SK-N-SH treated with all-trans-retinoic acid at 6 μM for 48 hours (cell line): Measurements from ENCODE around the gene LTN1.
"Not testable (repeated sequence)": the region's sequence is repeated elsewhere in the genome, so short reads cannot be mapped to it uniquely, and the experiment has no call there.

Source experiments
- ATAC-seq: fragments of 200-7000 bp; cut with Tn5 transposase; 3 replicates; pipeline ENCODE4 v1.9.1; 2020; ENCODE audit warnings: mild to moderate bottlenecking, moderate library complexity
- ARNTL ChIP-seq: fragments of 450-650 bp; formaldehyde crosslinking; IDR thresholded peaks from 2 replicates; pipeline ENCODE4 v1.5.0; 2020; ENCODE audit warnings: low read depth, mild to moderate bottlenecking, moderate library complexity, borderline replicate concordance
- BACH2 ChIP-seq: fragments of 250-450 bp; sonication (Bioruptor Pico); IDR thresholded peaks from 2 replicates; pipeline ENCODE4 v1.9.0; 2021; ENCODE audit warnings: mild to moderate bottlenecking, borderline replicate concordance
- CREB5 ChIP-seq: fragments of 250-450 bp; sonication (Bioruptor Pico); IDR thresholded peaks from 2 replicates; pipeline ENCODE4 v1.5.1; 2020; ENCODE audit warnings: low read depth, mild to moderate bottlenecking, moderate library complexity
- CSDC2 ChIP-seq: fragments of 250-450 bp; sonication (Bioruptor Pico); IDR thresholded peaks from 2 replicates; pipeline ENCODE4 v1.5.0; 2020; ENCODE audit warnings: mild to moderate bottlenecking, moderate library complexity
- CSRNP3 ChIP-seq: fragments of 250-450 bp; sonication (Bioruptor Pico); IDR thresholded peaks from 2 replicates; pipeline ENCODE4 v1.5.1; 2021; ENCODE audit warnings: mild to moderate bottlenecking, moderate library complexity
- GLIS3 ChIP-seq: fragments of 250-450 bp; sonication (Bioruptor Pico); IDR thresholded peaks from 2 replicates; pipeline ENCODE4 v1.5.0; 2020; ENCODE audit warnings: mild to moderate bottlenecking, moderate library complexity
- ISL1 ChIP-seq: fragments of 250-450 bp; sonication (Bioruptor Pico); IDR thresholded peaks from 2 replicates; pipeline ENCODE4 v2.1.2; 2022; ENCODE audit warnings: mild to moderate bottlenecking, moderate library complexity
- OSR1 ChIP-seq: fragments of 250-450 bp; sonication (Bioruptor Pico); IDR thresholded peaks from 2 replicates; pipeline ENCODE4 v1.8.0; 2022; ENCODE audit warnings: moderate library complexity, mild to moderate bottlenecking, inconsistent platforms
- POU6F1 ChIP-seq: fragments of 250-450 bp; sonication (Bioruptor Pico); IDR thresholded peaks from 2 replicates; pipeline ENCODE4 v1.8.0; 2021; ENCODE audit warnings: low read depth, mild to moderate bottlenecking, moderate library complexity, borderline replicate concordance
- PPARA ChIP-seq: fragments of 250-450 bp; sonication (Bioruptor Pico); IDR thresholded peaks from 2 replicates; pipeline ENCODE4 v1.5.0; 2020; ENCODE audit warnings: mild to moderate bottlenecking, borderline replicate concordance
- RARB ChIP-seq: fragments of 250-450 bp; sonication (Bioruptor Pico); IDR thresholded peaks from 2 replicates; pipeline ENCODE4 v1.8.0; 2021; ENCODE audit warnings: mild to moderate bottlenecking, moderate library complexity
- SNAI2 ChIP-seq: fragments of 250-450 bp; sonication (Bioruptor Pico); IDR thresholded peaks from 2 replicates; pipeline ENCODE4 v1.5.0; 2020; ENCODE audit warnings: mild to moderate bottlenecking, moderate library complexity
- TCF4 ChIP-seq: fragments of 250-450 bp; sonication (Bioruptor Pico); IDR thresholded peaks from 2 replicates; pipeline ENCODE4 v1.8.0; 2021; ENCODE audit warnings: mild to moderate bottlenecking, moderate library complexity, borderline replicate concordance
- TOX ChIP-seq: fragments of 250-450 bp; sonication (Bioruptor Pico); IDR thresholded peaks from 2 replicates; pipeline ENCODE4 v1.8.0; 2021; ENCODE audit warnings: mild to moderate bottlenecking, moderate library complexity, borderline replicate concordance
- TSHZ2 ChIP-seq: fragments of 250-450 bp; sonication (Bioruptor Pico); IDR thresholded peaks from 2 replicates; pipeline ENCODE4 v1.5.0; 2020; ENCODE audit warnings: mild to moderate bottlenecking, moderate library complexity
- ZC3H10 ChIP-seq: fragments of 250-450 bp; sonication (Bioruptor Pico); IDR thresholded peaks from 2 replicates; pipeline ENCODE4 v1.5.1; 2021; ENCODE audit warnings: mild to moderate bottlenecking, moderate library complexity
- ZFP30 ChIP-seq: fragments of 450-650 bp; formaldehyde crosslinking; IDR thresholded peaks from 2 replicates; pipeline ENCODE4 v1.5.0; 2022; ENCODE audit warnings: mild to moderate bottlenecking, moderate library complexity
- ZNF565 ChIP-seq: fragments of 450-650 bp; formaldehyde crosslinking; conservative IDR thresholded peaks from 2 replicates; pipeline ENCODE4 v1.5.0; 2020; ENCODE audit warnings: low read depth, mild to moderate bottlenecking, moderate library complexity
- ZNF70 ChIP-seq: fragments of 450-650 bp; formaldehyde crosslinking; IDR thresholded peaks from 2 replicates; pipeline ENCODE4 v1.5.0; 2020; ENCODE audit warnings: mild to moderate bottlenecking, moderate library complexity
- TF ChIP-seq, protein P1 (sequence below): fragments of 250-450 bp; sonication (Bioruptor Pico); IDR thresholded peaks from 2 replicates; pipeline ENCODE4 v1.8.0; 2020; ENCODE audit warnings: mild to moderate bottlenecking, moderate library complexity, borderline replicate concordance

LTN1 gene

GRCh38 chr21:28932717-28933116 is 60.0 kb downstream of the LTN1 start:
- no peak for TF ChIP-seq ZC3H10 (CRISPR knock-in tag)
- TF ChIP-seq CREB5 (CRISPR knock-in tag): no peak
- TF ChIP-seq ZFP30 (CRISPR knock-in tag): no peak
- no peak for ATAC-seq

DNA sequence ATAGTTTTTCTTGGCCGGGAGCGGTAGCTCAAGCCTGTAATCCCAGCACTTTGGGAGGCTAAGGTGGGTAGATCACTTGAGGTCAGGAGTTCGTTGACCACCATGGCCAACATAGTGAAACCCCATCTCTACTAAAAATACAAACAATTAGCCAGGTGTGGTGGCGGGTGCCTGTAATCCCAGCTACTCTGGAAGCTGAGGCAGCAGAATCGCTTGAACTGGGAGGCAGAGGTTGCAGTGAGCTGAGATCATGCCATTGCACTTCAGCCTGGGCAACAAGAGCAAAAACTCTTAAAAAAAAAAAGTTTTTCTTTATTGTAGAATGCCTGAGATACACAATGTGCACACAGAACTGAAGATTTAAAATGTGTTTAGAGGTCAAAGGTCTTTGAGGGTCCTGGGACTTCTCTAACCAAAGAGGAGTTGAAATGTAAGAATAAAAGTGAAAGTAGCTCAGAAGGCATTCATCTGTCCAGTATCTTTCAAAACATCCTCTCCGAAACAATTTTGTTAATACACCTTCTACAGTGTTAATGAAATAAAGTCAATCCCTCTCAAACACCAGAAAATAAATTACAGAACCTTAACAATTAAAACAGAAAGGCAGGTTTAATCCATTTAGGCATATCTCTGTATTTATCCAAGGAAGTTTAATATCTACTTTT is 60.8 kb downstream of the LTN1 start:
- ATAC-seq: not testable (repeated sequence)

GRCh38 chr21:28928578-28929420 is 63.9 kb downstream of the LTN1 start:
- no peak for ATAC-seq
- TF ChIP-seq ISL1 (CRISPR knock-in tag): no peak; the same call in 1 of the 2 replicates
- no peak for TF ChIP-seq GLIS3 (CRISPR knock-in tag)
- no peak for TF ChIP-seq ZC3H10 (CRISPR knock-in tag)
- no peak for TF ChIP-seq ZFP30 (CRISPR knock-in tag)
- TF ChIP-seq ARNTL (CRISPR knock-in tag): no peak
- no peak for TF ChIP-seq TCF4 (CRISPR knock-in tag)

- TF ChIP-seq TOX (CRISPR knock-in tag): no peak
- no peak for TF ChIP-seq CSDC2 (CRISPR knock-in tag)
- TF ChIP-seq GLIS3 (CRISPR knock-in tag): no peak
- no peak for TF ChIP-seq CSRNP3
- TF ChIP-seq POU6F1 (CRISPR knock-in tag): no peak
- no peak for TF ChIP-seq ZNF565
- no peak for TF ChIP-seq SNAI2 (CRISPR knock-in tag)
- TF ChIP-seq, protein P1, sequence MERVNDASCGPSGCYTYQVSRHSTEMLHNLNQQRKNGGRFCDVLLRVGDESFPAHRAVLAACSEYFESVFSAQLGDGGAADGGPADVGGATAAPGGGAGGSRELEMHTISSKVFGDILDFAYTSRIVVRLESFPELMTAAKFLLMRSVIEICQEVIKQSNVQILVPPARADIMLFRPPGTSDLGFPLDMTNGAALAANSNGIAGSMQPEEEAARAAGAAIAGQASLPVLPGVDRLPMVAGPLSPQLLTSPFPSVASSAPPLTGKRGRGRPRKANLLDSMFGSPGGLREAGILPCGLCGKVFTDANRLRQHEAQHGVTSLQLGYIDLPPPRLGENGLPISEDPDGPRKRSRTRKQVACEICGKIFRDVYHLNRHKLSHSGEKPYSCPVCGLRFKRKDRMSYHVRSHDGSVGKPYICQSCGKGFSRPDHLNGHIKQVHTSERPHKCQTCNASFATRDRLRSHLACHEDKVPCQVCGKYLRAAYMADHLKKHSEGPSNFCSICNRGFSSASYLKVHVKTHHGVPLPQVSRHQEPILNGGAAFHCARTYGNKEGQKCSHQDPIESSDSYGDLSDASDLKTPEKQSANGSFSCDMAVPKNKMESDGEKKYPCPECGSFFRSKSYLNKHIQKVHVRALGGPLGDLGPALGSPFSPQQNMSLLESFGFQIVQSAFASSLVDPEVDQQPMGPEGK (CRISPR knock-in tag): no peak
- no peak for TF ChIP-seq RARB (CRISPR knock-in tag)
- TF ChIP-seq TCF4 (CRISPR knock-in tag): no peak
- no peak for TF ChIP-seq CREB5 (CRISPR knock-in tag)
- TF ChIP-seq PPARA (CRISPR knock-in tag): no peak
- no peak for TF ChIP-seq BACH2
- no peak for TF ChIP-seq ZNF70 (CRISPR knock-in tag)
- no peak for TF ChIP-seq ZFP30 (CRISPR knock-in tag)
- TF ChIP-seq TSHZ2 (CRISPR knock-in tag): no peak
- TF ChIP-seq OSR1 (CRISPR knock-in tag): no peak
- no peak for ATAC-seq
Observed at GRCh38 chr21:28927130-28927529, 65.5 kb downstream of the LTN1 start.
